Mesenchymal stem cell (in vitro differentiated cells and primary cell): Measurements from ENCODE around the gene DHTKD1.
"Not testable (repeated sequence)": the region's sequence is repeated elsewhere in the genome, so short reads cannot be mapped to it uniquely, and the experiment has no call there.

Source experiments
- DNase-seq: peaks from one replicate; pipeline ENCODE4 v3.0.0-alpha.2; 2013
- H2AFZ ChIP-seq: one replicate; pipeline ENCODE4 v1.6.1; 2013; ENCODE audit warnings: low read depth, mild to moderate bottlenecking, control low read depth, inconsistent platforms, low read length, moderate library complexity
- H2AK5ac ChIP-seq: 2 replicates; pipeline ENCODE4 v1.6.1; 2013; ENCODE audit warnings: low read length, moderate library complexity, mild to moderate bottlenecking, inconsistent platforms; ENCODE audit not compliant: severe bottlenecking
- H2BK120ac ChIP-seq: one replicate; pipeline ENCODE4 v1.6.1; 2013; ENCODE audit warnings: low read depth, mild to moderate bottlenecking, inconsistent platforms, low read length, moderate library complexity
- H2BK12ac ChIP-seq, 2 experiments: one replicate each; pipeline ENCODE4 v1.6.1; 2013; ENCODE audit warnings: inconsistent platforms in 2 of 2, low read length in 2 of 2, mild to moderate bottlenecking in 2 of 2, moderate library complexity in 2 of 2, control low read depth in 1 of 2
- H2BK15ac ChIP-seq: one replicate; pipeline ENCODE4 v1.6.1; 2013; ENCODE audit warnings: mild to moderate bottlenecking, low read depth, inconsistent platforms; ENCODE audit not compliant: poor library complexity, severe bottlenecking
- H2BK5ac ChIP-seq: 2 replicates; pipeline ENCODE4 v1.6.1; 2013; ENCODE audit warnings: low read depth, mild to moderate bottlenecking, low read length, control low read depth, inconsistent platforms; ENCODE audit not compliant: poor library complexity, severe bottlenecking
- H3K14ac ChIP-seq, 2 experiments: one replicate each; pipeline ENCODE4 v1.6.1; 2013; ENCODE audit warnings: inconsistent platforms in 2 of 2, low read length in 2 of 2, control low read depth in 1 of 2, mild to moderate bottlenecking in 1 of 2, moderate library complexity in 1 of 2
- H3K18ac ChIP-seq, 2 experiments: one replicate each; pipeline ENCODE4 v1.6.1; 2013; ENCODE audit warnings: inconsistent platforms in 2 of 2, low read length in 2 of 2, control low read depth in 1 of 2, low read depth in 1 of 2, mild to moderate bottlenecking in 1 of 2
- H3K23ac ChIP-seq, 2 experiments: one replicate each; pipeline ENCODE4 v1.6.1; 2013; ENCODE audit warnings: inconsistent platforms in 2 of 2, low read length in 2 of 2, mild to moderate bottlenecking in 2 of 2, moderate library complexity in 2 of 2, control low read depth in 1 of 2
- H3K27ac ChIP-seq: 2 replicates; pipeline ENCODE4 v1.5.1; 2013; ENCODE audit warnings: mild to moderate bottlenecking, moderate library complexity, low read length, control low read depth, inconsistent platforms; ENCODE audit not compliant: poor library complexity, severe bottlenecking
- H3K27me3 ChIP-seq, 2 experiments: 2 replicates each; pipeline versions ENCODE4 v1.6.1 to v1.7.0; 2013; ENCODE audit warnings: low read length in 2 of 2, mild to moderate bottlenecking in 2 of 2, moderate library complexity in 2 of 2, control low read depth in 1 of 2, inconsistent platforms in 1 of 2; ENCODE audit not compliant: control insufficient read depth in 1 of 2, insufficient read depth in 1 of 2
- H3K36me3 ChIP-seq, 2 experiments: 2 replicates each; pipeline versions ENCODE4 v1.6.1 to v1.7.0; 2013; ENCODE audit warnings: low read length in 2 of 2, control low read depth in 1 of 2, inconsistent platforms in 1 of 2, low read depth in 1 of 2, mild to moderate bottlenecking in 1 of 2; ENCODE audit not compliant: insufficient read depth in 2 of 2, control insufficient read depth in 1 of 2
- H3K4ac ChIP-seq, 2 experiments: one replicate each; pipeline ENCODE4 v1.6.1; 2013; ENCODE audit warnings: inconsistent platforms in 2 of 2, low read length in 2 of 2, mild to moderate bottlenecking in 2 of 2, moderate library complexity in 2 of 2, control low read depth in 1 of 2, low read depth in 1 of 2
- H3K4me1 ChIP-seq: 2 replicates; pipeline ENCODE4 v1.6.1; 2013; ENCODE audit warnings: low read depth, low read length, control low read depth; ENCODE audit not compliant: control insufficient read depth, insufficient read depth
- H3K4me2 ChIP-seq: 2 replicates; pipeline ENCODE4 v1.6.1; 2013; ENCODE audit warnings: low read length, mild to moderate bottlenecking, inconsistent platforms; ENCODE audit not compliant: poor library complexity, severe bottlenecking
- H3K4me3 ChIP-seq, 2 experiments: 2 replicates each; pipeline versions ENCODE4 v1.5.1 to v1.7.0; 2013; ENCODE audit warnings: low read length in 2 of 2, mild to moderate bottlenecking in 2 of 2, control low read depth in 1 of 2, low read depth in 1 of 2; ENCODE audit not compliant: insufficient read depth in 1 of 2
- H3K79me1 ChIP-seq: replicated peaks from 2 replicates; pipeline ENCODE4 v1.6.1; 2013; ENCODE audit warnings: mild to moderate bottlenecking, control low read depth, low read length, inconsistent platforms; ENCODE audit not compliant: poor library complexity, severe bottlenecking
- H3K9ac ChIP-seq: 2 replicates; pipeline ENCODE4 v1.7.0; 2013; ENCODE audit warnings: mild to moderate bottlenecking, low read length, moderate library complexity
- H3K9me3 ChIP-seq: 2 replicates; pipeline ENCODE4 v1.7.0; 2013; ENCODE audit warnings: mild to moderate bottlenecking, low read length; ENCODE audit not compliant: control insufficient read depth
- H4K8ac ChIP-seq: one replicate; pipeline ENCODE4 v1.6.1; 2013; ENCODE audit warnings: inconsistent platforms, mild to moderate bottlenecking, low read length, moderate library complexity
- H4K91ac ChIP-seq: one replicate; pipeline ENCODE4 v1.6.1; 2013; ENCODE audit warnings: mild to moderate bottlenecking, low read length, inconsistent platforms
- WGBS: methylation state at CpG from one replicate; pipeline ENCODE4 v1.1.7; 2013; ENCODE audit warnings: mixed read lengths; 5-methylcytosine and 5-hydroxymethylcytosine counted together

DHTKD1 gene

DNA sequence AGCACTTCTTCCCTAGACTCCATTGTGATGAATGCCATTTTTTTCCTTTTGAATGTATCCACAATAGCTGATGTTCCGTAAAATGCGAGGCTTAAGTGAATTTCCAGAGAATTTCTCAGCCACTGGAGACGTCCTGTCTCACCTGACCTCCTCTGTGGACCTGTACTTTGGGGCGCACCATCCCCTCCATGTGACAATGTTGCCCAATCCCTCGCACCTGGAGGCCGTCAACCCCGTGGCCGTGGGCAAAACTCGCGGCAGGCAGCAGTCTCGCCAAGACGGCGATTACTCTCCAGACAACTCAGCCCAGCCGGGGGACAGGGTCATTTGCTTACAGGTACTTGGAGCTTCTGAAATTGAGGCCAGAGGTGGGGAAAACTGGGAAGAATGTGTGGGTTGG is 20.2 kb downstream of the DHTKD1 start:
- Histone ChIP-seq H3K9ac (no peak overlapping the region), H3K27ac (no peak overlapping the region), H3K23ac (no peak overlapping the region), H3K4me3 (no peak overlapping the region), H2AFZ (no peak overlapping the region), H3K14ac (no peak overlapping the region), H3K79me1 (no peaks in the 10 kb centered on the region), H3K18ac (no peak overlapping the region), H2BK12ac (no peak overlapping the region), H3K4ac (no peak overlapping the region), H3K9me3 (no peaks in the 10 kb centered on the region), H2BK15ac (no peak overlapping the region), H4K8ac (no peak overlapping the region), H2BK120ac (no peak overlapping the region), H2BK5ac (no peak overlapping the region), H3K27me3 (no peaks in the 10 kb centered on the region), H2AK5ac (no peak overlapping the region), H4K91ac (no peak overlapping the region), H3K4me1 (peaks cover 2% of the 10 kb centered on the region), H3K36me3 (peaks cover 37 to 74% of the 10 kb centered on the region in 2 experiments), H3K4me2 (no peak overlapping the region)
- DNase-seq = no peak
- WGBS = 97% methylated on average over 14 of the region's 14 CpGs

- no peak for DNase-seq
Observed at GRCh38 chr10:12091421-12091820, 22.7 kb downstream of the DHTKD1 start.

GRCh38 chr10:12097361-12097760 is 28.6 kb downstream of the DHTKD1 start:
- not testable (repeated sequence) for H3K18ac ChIP-seq, H2BK12ac ChIP-seq, H4K8ac ChIP-seq, H3K4ac ChIP-seq, H2BK120ac ChIP-seq, H2AFZ ChIP-seq, H3K4me1 ChIP-seq, H2BK15ac ChIP-seq, H3K4me3 ChIP-seq, H3K14ac ChIP-seq, H3K27ac ChIP-seq, H3K9me3 ChIP-seq, DNase-seq, H2BK5ac ChIP-seq, H3K4me2 ChIP-seq, H2AK5ac ChIP-seq, H3K9ac ChIP-seq, H4K91ac ChIP-seq, H3K23ac ChIP-seq, H3K79me1 ChIP-seq, H3K27me3 ChIP-seq
- H3K36me3 ChIP-seq = peaks cover 24 to 60% of the 10 kb centered on the region in 2 experiments
- 99% methylated on average over 9 of the region's 9 CpGs for WGBS

More at GRCh38 chr10:12091421-12091820, 22.7 kb downstream of the DHTKD1 start:
- H3K9me3 ChIP-seq = no peaks in the 10 kb centered on the region
- H3K79me1 ChIP-seq = no peaks in the 10 kb centered on the region
- WGBS = 100% methylated on average over 1 of the region's 4 CpGs
- no peak overlapping the region for H4K91ac ChIP-seq
- H3K27ac ChIP-seq = no peak overlapping the region
- H2BK15ac ChIP-seq = no peak overlapping the region
- H2BK120ac ChIP-seq = no peak overlapping the region
- H2AFZ ChIP-seq = no peak overlapping the region
- H3K14ac ChIP-seq = no peak overlapping the region
- no peak overlapping the region for H2AK5ac ChIP-seq
- peaks cover 40 to 69% of the 10 kb centered on the region in 2 experiments for H3K36me3 ChIP-seq
- no peak overlapping the region for H3K9ac ChIP-seq
- no peak overlapping the region for H3K4ac ChIP-seq
- no peaks in the 10 kb centered on the region for H3K27me3 ChIP-seq
- peaks cover 4% of the 10 kb centered on the region for H3K4me1 ChIP-seq
- H3K4me3 ChIP-seq = no peak overlapping the region
- no peak overlapping the region for H4K8ac ChIP-seq
- no peak overlapping the region for H3K23ac ChIP-seq
- no peak overlapping the region for H2BK12ac ChIP-seq
- H3K4me2 ChIP-seq = no peak overlapping the region
- H2BK5ac ChIP-seq = no peak overlapping the region
- no peak overlapping the region for H3K18ac ChIP-seq

GRCh38 chr10:12097791-12098190 is 29.0 kb downstream of the DHTKD1 start:
- Histone ChIP-seq H3K36me3 (peaks cover 22 to 60% of the 10 kb centered on the region in 2 experiments), H3K18ac (no peak overlapping the region), H3K4me1 (peaks cover 6% of the 10 kb centered on the region), H3K23ac (no peak overlapping the region), H3K9me3 (no peaks in the 10 kb centered on the region), H2BK5ac (no peak overlapping the region), H4K8ac (no peak overlapping the region), H2BK15ac (no peak overlapping the region), H3K4me2 (no peak overlapping the region), H2BK120ac (no peak overlapping the region), H2AFZ (no peak overlapping the region), H2AK5ac (no peak overlapping the region), H4K91ac (no peak overlapping the region), H3K9ac (no peak overlapping the region), H3K14ac (no peak overlapping the region), H2BK12ac (no peak overlapping the region), H3K27ac (no peak overlapping the region), H3K4ac (no peak overlapping the region), H3K4me3 (no peak overlapping the region), H3K79me1 (no peaks in the 10 kb centered on the region), H3K27me3 (no peaks in the 10 kb centered on the region)
- DNase-seq = no peak
- 98% methylated on average over 3 of the region's 5 CpGs for WGBS
